ENCODE results near the gene TULP4.

The TULP4 gene

GRCh38 chr6:158476389-158476788, 164.1 kb downstream of the TULP4 start:
- CTCF ChIA-PET, result no interaction called here
- TF ChIP-seq SP2 (tag by site-specific recombination; IDR thresholded peaks at IDR 0.05), result no peak
- TF ChIP-seq ZFP3 (tag by site-specific recombination; IDR thresholded peaks at IDR 0.05; ENCODE audit: low read depth), result no peak
- TF ChIP-seq ZNF501 (tag by site-specific recombination; IDR thresholded peaks at IDR 0.05), result no peak
- no peak for TF ChIP-seq ZXDB (tag by site-specific recombination; IDR thresholded peaks at IDR 0.05)
- TF ChIP-seq ZSCAN5A (tag by site-specific recombination; IDR thresholded peaks at IDR 0.05), result no peak
- TF ChIP-seq OSR2 (tag by site-specific recombination; IDR thresholded peaks at IDR 0.05), result no peak
- TF ChIP-seq, protein P1, sequence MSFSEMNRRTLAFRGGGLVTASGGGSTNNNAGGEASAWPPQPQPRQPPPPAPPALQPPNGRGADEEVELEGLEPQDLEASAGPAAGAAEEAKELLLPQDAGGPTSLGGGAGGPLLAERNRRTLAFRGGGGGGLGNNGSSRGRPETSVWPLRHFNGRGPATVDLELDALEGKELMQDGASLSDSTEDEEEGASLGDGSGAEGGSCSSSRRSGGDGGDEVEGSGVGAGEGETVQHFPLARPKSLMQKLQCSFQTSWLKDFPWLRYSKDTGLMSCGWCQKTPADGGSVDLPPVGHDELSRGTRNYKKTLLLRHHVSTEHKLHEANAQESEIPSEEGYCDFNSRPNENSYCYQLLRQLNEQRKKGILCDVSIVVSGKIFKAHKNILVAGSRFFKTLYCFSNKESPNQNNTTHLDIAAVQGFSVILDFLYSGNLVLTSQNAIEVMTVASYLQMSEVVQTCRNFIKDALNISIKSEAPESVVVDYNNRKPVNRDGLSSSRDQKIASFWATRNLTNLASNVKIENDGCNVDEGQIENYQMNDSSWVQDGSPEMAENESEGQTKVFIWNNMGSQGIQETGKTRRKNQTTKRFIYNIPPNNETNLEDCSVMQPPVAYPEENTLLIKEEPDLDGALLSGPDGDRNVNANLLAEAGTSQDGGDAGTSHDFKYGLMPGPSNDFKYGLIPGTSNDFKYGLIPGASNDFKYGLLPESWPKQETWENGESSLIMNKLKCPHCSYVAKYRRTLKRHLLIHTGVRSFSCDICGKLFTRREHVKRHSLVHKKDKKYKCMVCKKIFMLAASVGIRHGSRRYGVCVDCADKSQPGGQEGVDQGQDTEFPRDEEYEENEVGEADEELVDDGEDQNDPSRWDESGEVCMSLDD (tag by site-specific recombination; IDR thresholded peaks at IDR 0.05), result no peak
- TF ChIP-seq ZNF692 (tag by site-specific recombination; IDR thresholded peaks at IDR 0.05), result no peak
- TF ChIP-seq ZNF629 (tag by site-specific recombination; IDR thresholded peaks at IDR 0.05), result no peak
- no peak for TF ChIP-seq ZNF473 (tag by site-specific recombination; IDR thresholded peaks at IDR 0.05)
- no peak for TF ChIP-seq ZNF174 (tag by site-specific recombination; IDR thresholded peaks at IDR 0.05)
- no peak for TF ChIP-seq KLF17 (tag by site-specific recombination; IDR thresholded peaks at IDR 0.05)
- no peak for TF ChIP-seq MZF1 (tag by site-specific recombination; IDR thresholded peaks at IDR 0.05; ENCODE audit: borderline replicate concordance)
- no peak for TF ChIP-seq SCRT2 (tag by site-specific recombination; IDR thresholded peaks at IDR 0.05)
- TF ChIP-seq ZNF274 (IDR thresholded peaks at IDR 0.05; ENCODE audit: low read length), result no peak
- no peak for TF ChIP-seq ZNF274 (tag by site-specific recombination; IDR thresholded peaks at IDR 0.05; ENCODE audit: borderline replicate concordance)
- TF ChIP-seq ZFP41 (tag by site-specific recombination; IDR thresholded peaks at IDR 0.05; ENCODE audit: borderline replicate concordance), result no peak
- no peak for TF ChIP-seq ZNF366 (tag by site-specific recombination; conservative IDR thresholded peaks at IDR 0.05)
- TF ChIP-seq ZNF624 (tag by site-specific recombination; IDR thresholded peaks at IDR 0.05), result no peak
- TF ChIP-seq, protein P2, sequence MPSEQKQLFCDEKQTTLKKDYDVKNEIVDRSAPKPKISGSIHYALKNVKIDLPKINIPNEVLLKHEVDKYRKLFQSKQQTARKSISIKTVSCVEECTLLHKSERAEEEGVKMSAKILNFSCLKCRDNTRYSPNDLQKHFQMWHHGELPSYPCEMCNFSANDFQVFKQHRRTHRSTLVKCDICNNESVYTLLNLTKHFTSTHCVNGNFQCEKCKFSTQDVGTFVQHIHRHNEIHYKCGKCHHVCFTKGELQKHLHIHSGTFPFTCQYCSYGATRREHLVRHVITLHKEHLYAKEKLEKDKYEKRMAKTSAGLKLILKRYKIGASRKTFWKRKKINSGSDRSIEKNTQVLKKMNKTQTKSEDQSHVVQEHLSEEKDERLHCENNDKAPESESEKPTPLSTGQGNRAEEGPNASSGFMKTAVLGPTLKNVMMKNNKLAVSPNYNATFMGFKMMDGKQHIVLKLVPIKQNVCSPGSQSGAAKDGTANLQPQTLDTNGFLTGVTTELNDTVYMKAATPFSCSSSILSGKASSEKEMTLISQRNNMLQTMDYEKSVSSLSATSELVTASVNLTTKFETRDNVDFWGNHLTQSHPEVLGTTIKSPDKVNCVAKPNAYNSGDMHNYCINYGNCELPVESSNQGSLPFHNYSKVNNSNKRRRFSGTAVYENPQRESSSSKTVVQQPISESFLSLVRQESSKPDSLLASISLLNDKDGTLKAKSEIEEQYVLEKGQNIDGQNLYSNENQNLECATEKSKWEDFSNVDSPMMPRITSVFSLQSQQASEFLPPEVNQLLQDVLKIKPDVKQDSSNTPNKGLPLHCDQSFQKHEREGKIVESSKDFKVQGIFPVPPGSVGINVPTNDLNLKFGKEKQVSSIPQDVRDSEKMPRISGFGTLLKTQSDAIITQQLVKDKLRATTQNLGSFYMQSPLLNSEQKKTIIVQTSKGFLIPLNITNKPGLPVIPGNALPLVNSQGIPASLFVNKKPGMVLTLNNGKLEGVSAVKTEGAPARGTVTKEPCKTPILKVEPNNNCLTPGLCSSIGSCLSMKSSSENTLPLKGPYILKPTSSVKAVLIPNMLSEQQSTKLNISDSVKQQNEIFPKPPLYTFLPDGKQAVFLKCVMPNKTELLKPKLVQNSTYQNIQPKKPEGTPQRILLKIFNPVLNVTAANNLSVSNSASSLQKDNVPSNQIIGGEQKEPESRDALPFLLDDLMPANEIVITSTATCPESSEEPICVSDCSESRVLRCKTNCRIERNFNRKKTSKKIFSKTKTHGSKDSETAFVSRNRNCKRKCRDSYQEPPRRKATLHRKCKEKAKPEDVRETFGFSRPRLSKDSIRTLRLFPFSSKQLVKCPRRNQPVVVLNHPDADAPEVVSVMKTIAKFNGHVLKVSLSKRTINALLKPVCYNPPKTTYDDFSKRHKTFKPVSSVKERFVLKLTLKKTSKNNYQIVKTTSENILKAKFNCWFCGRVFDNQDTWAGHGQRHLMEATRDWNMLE (tag by site-specific recombination; conservative IDR thresholded peaks at IDR 0.05; ENCODE audit: low read depth), result no peak
- Histone ChIP-seq H3K9me3 (ENCODE audit: control insufficient read depth, insufficient read depth, low read depth, low read length) (no peaks in the 10 kb centered on the region), H3K27ac (ENCODE audit: extremely low read depth, low read depth, low read length) (no peak overlapping the region; the same call in 1 of the 2 replicates), H3K4me3 (ENCODE audit: low read depth, low read length) (no peak overlapping the region), H3K36me3 (ENCODE audit: control insufficient read depth in 2 of 2, insufficient read depth in 1 of 2, low read length in 2 of 2) (peaks cover 0 to 42% of the 10 kb centered on the region in 2 experiments; a peak in 1 of 3 replicates), H3K4me1 (ENCODE audit: control insufficient read depth, insufficient read depth, low read length) (peaks cover 12% of the 10 kb centered on the region)
- POLR2A ChIA-PET, result no interaction called here

Data from HEK293 (cell line).